HG03108 (cell line): ENCODE data around the gene PRKN.
"Not testable (repeated sequence)": the region's sequence is repeated elsewhere in the genome, so short reads cannot be mapped to it uniquely, and the experiment has no call there.

Experiments used
- ATAC-seq: cut with Tn5 transposase; IDR thresholded peaks from one replicate; pipeline ENCODE4 v1.9.1; 2021; ENCODE audit warnings: moderate library complexity; ENCODE audit not compliant: unreplicated experiment

Gene PRKN

GRCh38 chr6:161882196-161882765, 845.3 kb downstream of the PRKN start:
- no peak for ATAC-seq

GRCh38 chr6:161880056-161880455, 847.5 kb downstream of the PRKN start:
- no peak for ATAC-seq

GRCh38 chr6:161876231-161876630, 851.3 kb downstream of the PRKN start:
- ATAC-seq = no peak

GRCh38 chr6:161870236-161870901, 857.2 kb downstream of the PRKN start:
- no peak for ATAC-seq

GRCh38 chr6:161869491-161869890, 858.1 kb downstream of the PRKN start:
- ATAC-seq = no peak

- ATAC-seq = no peak
Measured at GRCh38 chr6:161866570-161866969, 861.0 kb downstream of the PRKN start.

GRCh38 chr6:161861061-161861460, 866.5 kb downstream of the PRKN start:
- not testable (repeated sequence) for ATAC-seq

- ATAC-seq = no peak
Measured at GRCh38 chr6:161853657-161854056, 873.9 kb downstream of the PRKN start.

- not testable (repeated sequence) for ATAC-seq
Measured at GRCh38 chr6:161851486-161851885, 876.1 kb downstream of the PRKN start.

GRCh38 chr6:161850562-161850961, 877.0 kb downstream of the PRKN start:
- no peak for ATAC-seq

- ATAC-seq = no peak
Measured at GRCh38 chr6:161847628-161848027, 879.9 kb downstream of the PRKN start.

GRCh38 chr6:161844804-161845203, 882.8 kb downstream of the PRKN start:
- no peak for ATAC-seq

GRCh38 chr6:161843066-161843465, 884.5 kb downstream of the PRKN start:
- no peak for ATAC-seq

GRCh38 chr6:161840380-161840779, 887.2 kb downstream of the PRKN start:
- ATAC-seq = no peak

- ATAC-seq = no peak
Measured at GRCh38 chr6:161838306-161839035, 889.1 kb downstream of the PRKN start.

- no peak for ATAC-seq
Measured at GRCh38 chr6:161837854-161838253, 889.7 kb downstream of the PRKN start.

GRCh38 chr6:161837449-161837735, 890.2 kb downstream of the PRKN start:
- ATAC-seq = no peak

- ATAC-seq = no peak
Measured at GRCh38 chr6:161836643-161837448, 890.7 kb downstream of the PRKN start.

GRCh38 chr6:161835500-161836215, 891.9 kb downstream of the PRKN start:
- no peak for ATAC-seq

- no peak for ATAC-seq
Measured at GRCh38 chr6:161834426-161834825, 893.1 kb downstream of the PRKN start.
